GM18526 (cell line): Measurements from ENCODE around the gene EPB41L2.

Experiments
- POLR2A ChIP-seq: IDR thresholded peaks from 3 replicates; pipeline ENCODE4 v1.6.1; 2011; ENCODE audit not compliant: insufficient read length; ENCODE audit errors: extremely low read depth

EPB41L2 gene

GRCh38 chr6:131048459-131048858 is 14.6 kb downstream of the EPB41L2 start:
- TF ChIP-seq POLR2A = no peak

DNA sequence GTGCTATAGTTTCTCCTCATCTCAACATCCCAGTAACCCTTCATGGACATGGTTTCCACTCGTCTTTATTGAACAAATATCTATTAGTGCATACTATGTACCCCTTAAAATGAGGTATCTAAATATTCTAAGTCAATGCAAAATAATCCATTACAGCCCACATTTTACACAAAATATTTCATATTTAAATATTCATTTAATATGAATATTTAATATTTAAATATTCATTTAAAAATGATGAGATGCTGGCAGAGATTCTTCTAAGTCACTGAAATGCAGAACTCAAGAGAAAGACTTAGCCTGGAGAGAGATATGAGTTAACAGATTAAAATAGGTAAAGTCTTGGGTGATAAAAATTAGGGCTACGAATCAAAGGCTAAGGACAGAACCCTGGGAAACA is 17.9 kb downstream of the EPB41L2 start:
- no peak for TF ChIP-seq POLR2A

- TF ChIP-seq POLR2A = no peak
Observed at GRCh38 chr6:131043902-131044447, 19.1 kb downstream of the EPB41L2 start.

GRCh38 chr6:131042664-131043063 is 20.4 kb downstream of the EPB41L2 start:
- no peak for TF ChIP-seq POLR2A

DNA sequence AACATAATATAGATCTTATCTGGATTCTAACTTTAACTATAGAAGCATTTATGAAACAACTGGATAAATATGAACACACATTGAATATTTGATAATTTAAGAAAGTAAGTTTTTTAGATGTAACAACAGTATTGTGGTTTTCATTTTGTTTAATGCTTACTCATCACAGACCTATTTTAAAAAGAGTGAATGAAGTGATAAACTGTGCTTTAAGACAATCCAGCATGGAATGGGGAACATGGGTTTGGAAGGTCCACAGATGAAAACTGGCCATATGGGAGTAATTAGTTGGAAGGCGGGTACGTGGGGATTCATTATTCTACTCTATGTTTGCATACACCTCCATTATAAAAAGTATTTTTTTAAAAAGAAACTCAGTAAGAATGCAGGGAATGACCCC is 21.2 kb downstream of the EPB41L2 start:
- no peak for TF ChIP-seq POLR2A

GRCh38 chr6:131040866-131041265 is 22.2 kb downstream of the EPB41L2 start:
- TF ChIP-seq POLR2A = no peak

GRCh38 chr6:131039345-131039680 is 23.7 kb downstream of the EPB41L2 start:
- no peak for TF ChIP-seq POLR2A

- TF ChIP-seq POLR2A = no peak
Observed at GRCh38 chr6:131038597-131039344, 24.3 kb downstream of the EPB41L2 start.

DNA sequence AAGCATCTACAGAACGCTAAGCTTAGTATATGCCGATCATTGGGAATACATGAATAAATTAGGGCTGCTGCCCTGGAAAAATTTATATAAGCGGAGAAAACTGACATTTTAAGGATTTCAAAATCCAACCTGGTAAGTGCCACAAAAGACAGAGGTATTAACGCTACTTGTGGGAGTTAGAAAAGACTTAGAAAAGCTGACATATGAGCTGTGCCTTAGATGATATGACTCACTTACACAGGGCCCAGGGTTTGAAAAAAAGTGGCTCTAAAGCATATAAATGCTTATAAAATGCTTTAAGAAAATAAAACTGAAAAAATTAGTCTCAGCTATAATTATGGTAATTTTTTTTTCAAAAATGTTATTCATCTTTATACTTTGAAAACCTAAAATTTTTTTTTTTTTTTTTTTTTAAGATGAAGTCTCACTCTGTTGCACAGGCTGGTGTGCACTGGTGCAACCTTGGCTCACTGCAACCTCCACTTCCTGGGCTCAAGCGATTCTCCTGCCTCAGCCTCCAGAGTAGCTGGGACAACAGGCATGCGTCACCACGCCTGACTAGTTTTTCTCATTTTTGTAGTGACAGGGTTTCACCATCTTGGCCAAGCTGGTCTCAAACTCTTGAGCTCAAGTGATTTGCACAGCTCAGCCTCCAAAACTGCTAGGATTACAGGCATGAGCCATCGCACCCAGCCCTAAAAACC is 25.7 kb downstream of the EPB41L2 start:
- TF ChIP-seq POLR2A = no peak

- TF ChIP-seq POLR2A = no peak
Observed at GRCh38 chr6:131036601-131037000, 26.4 kb downstream of the EPB41L2 start.

- TF ChIP-seq POLR2A = no peak
Observed at GRCh38 chr6:131036143-131036542, 26.9 kb downstream of the EPB41L2 start.

GRCh38 chr6:131035582-131035981 is 27.5 kb downstream of the EPB41L2 start:
- no peak for TF ChIP-seq POLR2A

DNA sequence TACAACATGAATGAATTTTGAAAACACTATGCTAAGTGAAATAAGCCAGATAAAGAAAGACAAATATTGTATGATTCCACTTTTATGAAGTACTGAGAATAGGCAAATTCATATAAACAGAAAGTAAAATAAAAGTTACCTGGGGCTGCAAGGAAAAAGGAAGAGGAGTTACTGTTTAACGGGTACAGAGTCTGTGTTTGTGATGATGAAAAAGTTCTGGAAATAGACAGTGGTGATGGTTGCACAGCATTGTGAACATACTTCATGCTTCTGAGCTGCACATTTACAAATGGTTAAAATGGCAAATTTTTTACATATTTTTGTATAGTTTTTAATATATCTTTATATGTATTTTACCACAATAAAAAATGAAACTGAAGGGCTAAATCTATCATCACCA is 29.4 kb downstream of the EPB41L2 start:
- no peak for TF ChIP-seq POLR2A

DNA sequence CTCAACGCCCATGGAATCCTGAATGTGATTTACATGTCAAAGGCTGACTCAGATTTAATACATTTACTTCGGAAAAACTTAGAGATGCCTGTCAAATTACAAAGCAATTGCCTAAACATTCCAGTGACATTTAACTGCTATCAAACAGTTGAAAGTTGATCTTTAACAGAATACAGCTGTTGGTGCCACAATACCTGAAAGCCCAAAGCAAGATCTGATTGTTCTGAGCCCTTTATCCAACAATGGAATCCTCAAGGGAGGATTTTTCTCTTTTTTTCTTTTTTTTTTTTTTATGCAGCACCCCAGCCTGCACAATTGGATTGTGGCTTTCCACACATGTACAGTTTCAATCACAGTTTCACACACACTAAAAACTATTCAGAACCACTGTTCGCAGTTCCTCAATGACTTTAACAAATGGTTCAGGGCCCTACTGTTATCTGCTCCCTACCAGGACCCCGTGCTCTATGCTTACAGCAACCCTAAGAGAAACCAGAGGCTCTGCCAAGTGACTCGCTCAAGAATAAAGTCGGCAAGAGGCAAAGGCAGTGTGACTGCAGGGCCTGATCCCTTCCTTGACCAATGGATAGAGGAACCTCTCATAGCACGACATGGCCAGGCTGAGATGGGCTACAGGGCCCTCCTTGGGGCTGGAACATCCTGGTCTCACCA is 33.3 kb downstream of the EPB41L2 start:
- no peak for TF ChIP-seq POLR2A

DNA sequence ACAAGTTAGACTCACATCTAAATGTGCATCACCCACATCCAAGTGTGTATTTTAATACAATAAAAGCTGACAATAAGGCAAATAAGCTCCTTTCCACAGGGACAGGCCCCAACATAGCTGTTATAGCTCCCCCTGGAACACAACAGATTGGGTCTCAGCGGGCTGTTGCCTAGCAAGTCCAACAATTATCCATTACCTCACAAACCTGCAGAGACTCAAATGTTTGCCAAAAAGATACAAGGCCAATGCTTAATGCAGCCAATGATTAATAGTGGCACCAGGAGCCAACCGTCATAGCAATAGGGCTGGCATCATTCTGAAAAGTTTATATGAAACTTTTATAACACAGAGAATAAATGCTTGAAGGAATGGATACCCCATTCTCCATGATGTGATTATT is 35.7 kb downstream of the EPB41L2 start:
- TF ChIP-seq POLR2A = no peak

- TF ChIP-seq POLR2A = no peak
Observed at GRCh38 chr6:131026243-131026642, 36.8 kb downstream of the EPB41L2 start.

DNA sequence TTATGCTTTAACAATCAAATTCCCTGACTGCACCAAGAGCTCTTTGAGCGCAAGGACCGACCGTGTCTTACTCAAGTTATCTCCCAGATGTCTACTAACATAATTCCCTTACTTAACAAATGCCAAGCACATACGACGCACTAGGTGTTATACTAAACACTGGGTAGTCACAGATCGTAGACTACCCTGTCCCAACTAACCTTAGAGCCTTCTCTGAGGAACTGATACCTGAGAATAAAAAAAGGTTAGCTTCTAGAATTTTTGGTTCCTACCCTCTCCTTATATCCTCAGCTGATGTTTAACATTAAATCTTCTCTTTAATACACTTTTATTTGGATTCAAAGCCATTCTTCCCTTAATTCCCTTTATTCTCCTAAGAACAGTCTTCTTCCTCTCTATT is 38.5 kb downstream of the EPB41L2 start:
- TF ChIP-seq POLR2A = no peak
